HepG2 (cell line): ENCODE results near the gene PRR19.

Experiments used
- CREM ChIP-seq, 2 experiments: sonication (generic) in 1 of 2; formaldehyde crosslinking in 1 of 2; IDR thresholded peaks; 2 replicates each; pipeline versions ENCODE4 v1.4.0 to v1.6.1; 2016 to 2020; ENCODE audit warnings: antibody characterized with exemption in 1 of 2, mild to moderate bottlenecking in 1 of 2, missing genetic modification reagents in 1 of 2
- CTCF ChIP-seq: sonication (generic); formaldehyde crosslinking; IDR thresholded peaks from 2 replicates; pipeline ENCODE4 v1.5.0; 2020; ENCODE audit warnings: mild to moderate bottlenecking, missing genetic modification reagents, moderate library complexity
- EP300 ChIP-seq, 3 experiments: sonication (generic) in 1 of 3; formaldehyde crosslinking in 1 of 3; IDR thresholded peaks; 2 replicates each; pipeline versions ENCODE4 v1.5.1 to v1.6.1; 2011 to 2020; ENCODE audit warnings: low read depth in 2 of 3, low read length in 2 of 3, borderline replicate concordance in 1 of 3, improper control_type of control experiment in 1 of 3, mild to moderate bottlenecking in 1 of 3, missing genetic modification reagents in 1 of 3, moderate library complexity in 1 of 3
- JUND ChIP-seq: sonication (generic); formaldehyde crosslinking; IDR thresholded peaks from 2 replicates; pipeline ENCODE4 v1.8.0; 2022; ENCODE audit warnings: mild to moderate bottlenecking, missing genetic modification reagents
- KAT8 ChIP-seq: IDR thresholded peaks from 2 replicates; pipeline ENCODE4 v1.6.1; 2016; ENCODE audit warnings: missing genetic modification reagents, missing compliant biosample characterization
- NPAS2 ChIP-seq: sonication (generic); formaldehyde crosslinking; IDR thresholded peaks from 2 replicates; pipeline ENCODE4 v1.8.0; 2022; ENCODE audit warnings: mild to moderate bottlenecking, missing genetic modification reagents, borderline replicate concordance
- POLR2AphosphoS5 ChIP-seq: IDR thresholded peaks from 2 replicates; pipeline ENCODE4 v1.6.1; 2012; ENCODE audit warnings: low read depth, low read length
- REL ChIP-seq: sonication (generic); formaldehyde crosslinking; conservative IDR thresholded peaks from 2 replicates; pipeline ENCODE4 v1.8.0; 2022; ENCODE audit warnings: mild to moderate bottlenecking, missing genetic modification reagents, moderate library complexity
- SIX4 ChIP-seq: sonication (generic); formaldehyde crosslinking; IDR thresholded peaks from 2 replicates; pipeline ENCODE4 v1.4.0; 2020; ENCODE audit warnings: missing genetic modification reagents
- SP1 ChIP-seq, 2 experiments: fragments of 450-650 bp in 1 of 2; sonication (generic) in 1 of 2; formaldehyde crosslinking in 1 of 2; IDR thresholded peaks; 2 replicates each; pipeline versions ENCODE4 v1.4.0 to v1.6.1; 2016 to 2020; ENCODE audit warnings: missing genetic modification reagents in 1 of 2
- USF2 ChIP-seq, 2 experiments: sonication (generic) in 1 of 2; formaldehyde crosslinking in 1 of 2; IDR thresholded peaks; 2 replicates each; pipeline versions ENCODE4 v1.5.1 to v1.6.1; 2011 to 2020; ENCODE audit warnings: borderline replicate concordance in 1 of 2, low read depth in 1 of 2, low read length in 1 of 2, mild to moderate bottlenecking in 1 of 2, missing genetic modification reagents in 1 of 2, moderate library complexity in 1 of 2
- ZNF530 ChIP-seq: sonication (generic); formaldehyde crosslinking; IDR thresholded peaks from 2 replicates; pipeline ENCODE4 v1.5.0; 2020; ENCODE audit warnings: low read depth, mild to moderate bottlenecking, missing genetic modification reagents

DNA sequence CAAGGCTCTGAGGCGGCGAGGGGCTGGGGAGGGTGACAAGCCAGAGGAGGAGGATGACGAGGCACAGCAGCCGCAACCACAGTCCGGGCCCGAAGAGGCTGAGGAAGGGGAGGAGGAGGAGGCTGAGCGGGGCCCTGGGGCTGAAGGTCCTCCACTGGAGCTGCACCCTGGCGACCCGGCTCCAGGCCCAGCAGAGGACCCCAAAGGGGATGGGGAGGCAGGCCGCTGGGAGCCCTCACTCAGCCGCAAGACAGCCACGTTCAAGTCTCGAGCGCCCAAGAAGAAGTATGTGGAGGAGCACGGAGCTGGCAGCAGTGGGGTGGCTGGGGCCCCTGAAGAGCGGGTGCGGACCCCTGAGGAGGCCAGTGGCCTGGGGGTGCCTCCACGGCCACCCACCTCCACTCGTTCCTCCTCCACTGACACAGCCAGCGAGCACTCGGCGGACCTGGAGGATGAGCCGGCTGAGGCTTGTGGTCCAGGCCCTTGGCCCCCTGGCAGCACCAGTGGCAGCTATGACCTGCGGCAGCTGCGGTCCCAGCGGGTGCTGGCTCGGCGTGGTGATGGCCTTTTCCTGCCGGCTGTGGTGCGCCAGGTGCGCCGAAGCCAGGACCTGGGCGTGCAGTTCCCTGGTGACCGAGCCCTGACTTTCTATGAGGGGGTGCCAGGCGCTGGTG lies 29.9 kb upstream of the PRR19 start:
- no peak for TF ChIP-seq SP1 (IDR thresholded peaks at IDR 0.05)
- TF ChIP-seq SP1 (CRISPR knock-in tag; IDR thresholded peaks at IDR 0.05) = no peak
- no peak for TF ChIP-seq NPAS2 (CRISPR knock-in tag)
- no peak for TF ChIP-seq ZNF530
- TF ChIP-seq KAT8 (CRISPR knock-in tag) = no peak
- no peak for TF ChIP-seq CTCF (CRISPR knock-in tag)
- no peak for TF ChIP-seq POLR2AphosphoS5
- no peak for TF ChIP-seq JUND (CRISPR knock-in tag)
- no peak for TF ChIP-seq EP300 (IDR thresholded peaks at IDR 0.05; ENCODE audit: low read depth in 2 of 2, low read length in 2 of 2)
- no peak for TF ChIP-seq EP300 (CRISPR knock-in tag; IDR thresholded peaks at IDR 0.05; ENCODE audit: borderline replicate concordance)
- no peak for TF ChIP-seq USF2 (IDR thresholded peaks at IDR 0.05; ENCODE audit: low read depth, low read length)
- TF ChIP-seq USF2 (CRISPR knock-in tag; IDR thresholded peaks at IDR 0.05; ENCODE audit: borderline replicate concordance) = no peak
- no peak for TF ChIP-seq CREM (IDR thresholded peaks at IDR 0.05)
- TF ChIP-seq CREM (CRISPR knock-in tag; IDR thresholded peaks at IDR 0.05) = no peak
- TF ChIP-seq REL (CRISPR knock-in tag) = no peak
- no peak for TF ChIP-seq SIX4 (CRISPR knock-in tag)
